ENCODE measurements around the gene TAF4B. TPM values are rescaled to one million over a fixed set of nuclear protein-coding genes. Genes with fewer than 3 reads are reported as not detected.

Gene TAF4B
- total and polyA plus RNA-seq, 10 donors: 6.4 to 23.8 (median 10.1) TPM

DNA sequence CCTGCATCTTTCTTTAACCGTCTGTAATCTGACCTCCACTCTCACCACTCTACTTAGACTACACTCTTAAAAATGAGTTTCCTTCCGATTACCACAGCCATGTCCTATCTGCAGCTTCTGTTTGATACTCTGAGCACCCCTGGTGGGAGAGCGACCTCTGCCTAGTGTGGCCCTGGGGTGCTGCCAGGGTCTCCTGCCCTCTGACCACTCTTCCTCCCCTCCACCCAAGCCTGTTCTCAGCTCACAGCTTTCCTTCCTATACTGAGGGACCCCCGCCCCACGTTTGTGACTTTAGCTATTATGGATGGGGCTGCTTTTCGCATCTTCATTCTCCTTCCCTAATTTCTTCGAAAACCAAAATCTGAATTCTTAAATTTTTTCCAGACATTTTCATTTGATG, 189.4 kb downstream of the TAF4B start:
- 74 to 80% (median 78%) methylated on average over 7 of the region's 7 CpGs for WGBS, 5 donors
- H3K9me3 ChIP-seq: peaks cover 0 to 7% (median 0%) of the 10 kb centered on the region in 8 donors
- no peak overlapping the region for H3K4me3 ChIP-seq
- no peak for TF ChIP-seq POLR2A (IDR thresholded peaks at IDR 0.05)
- no peak for TF ChIP-seq POLR2AphosphoS5 (IDR thresholded peaks at IDR 0.05)
- TF ChIP-seq, protein P1, sequence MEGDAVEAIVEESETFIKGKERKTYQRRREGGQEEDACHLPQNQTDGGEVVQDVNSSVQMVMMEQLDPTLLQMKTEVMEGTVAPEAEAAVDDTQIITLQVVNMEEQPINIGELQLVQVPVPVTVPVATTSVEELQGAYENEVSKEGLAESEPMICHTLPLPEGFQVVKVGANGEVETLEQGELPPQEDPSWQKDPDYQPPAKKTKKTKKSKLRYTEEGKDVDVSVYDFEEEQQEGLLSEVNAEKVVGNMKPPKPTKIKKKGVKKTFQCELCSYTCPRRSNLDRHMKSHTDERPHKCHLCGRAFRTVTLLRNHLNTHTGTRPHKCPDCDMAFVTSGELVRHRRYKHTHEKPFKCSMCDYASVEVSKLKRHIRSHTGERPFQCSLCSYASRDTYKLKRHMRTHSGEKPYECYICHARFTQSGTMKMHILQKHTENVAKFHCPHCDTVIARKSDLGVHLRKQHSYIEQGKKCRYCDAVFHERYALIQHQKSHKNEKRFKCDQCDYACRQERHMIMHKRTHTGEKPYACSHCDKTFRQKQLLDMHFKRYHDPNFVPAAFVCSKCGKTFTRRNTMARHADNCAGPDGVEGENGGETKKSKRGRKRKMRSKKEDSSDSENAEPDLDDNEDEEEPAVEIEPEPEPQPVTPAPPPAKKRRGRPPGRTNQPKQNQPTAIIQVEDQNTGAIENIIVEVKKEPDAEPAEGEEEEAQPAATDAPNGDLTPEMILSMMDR (IDR thresholded peaks at IDR 0.05 in 8 of 11, conservative IDR thresholded peaks at IDR 0.05 in 3 of 11): no peak
- no peaks in the 10 kb centered on the region for H3K36me3 ChIP-seq
- H3K27ac ChIP-seq: no peak overlapping the region
- H3K27me3 ChIP-seq (replicated peaks in 1 of 7): no peaks in the 10 kb centered on the region
- intact Hi-C loops (cut with DNase I; ENCODE audit: low total_unique reads): no loop called here
- H3K4me1 ChIP-seq: no peaks in the 10 kb centered on the region
- DNase-seq: no peak

DNA sequence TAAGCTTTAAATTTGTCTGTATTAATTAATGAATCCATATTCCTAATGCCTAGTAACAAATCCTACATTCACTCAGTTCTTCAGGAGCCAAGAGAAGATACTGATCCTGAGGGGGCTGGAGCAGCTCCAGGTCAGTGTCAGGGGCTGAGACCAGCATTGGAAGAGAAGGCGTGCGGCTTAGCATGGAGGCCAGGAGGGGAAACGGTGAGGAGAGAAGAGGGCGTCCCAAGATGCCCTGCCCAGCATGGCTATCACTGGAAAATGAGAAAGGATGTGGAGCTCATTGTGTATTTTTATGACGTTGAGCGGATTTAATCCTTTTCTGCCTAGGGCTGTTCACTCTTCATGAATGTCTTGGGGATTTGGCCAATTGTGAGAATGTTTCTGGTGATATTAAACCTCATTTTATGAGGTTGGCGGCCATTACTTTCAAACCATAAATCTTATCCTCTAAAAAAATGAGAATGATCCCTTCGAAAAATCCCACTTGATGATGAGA, 190.5 kb downstream of the TAF4B start:
- no peak for DNase-seq
- TF ChIP-seq, protein P1 (IDR thresholded peaks at IDR 0.05 in 8 of 11, conservative IDR thresholded peaks at IDR 0.05 in 3 of 11): no peak
- TF ChIP-seq POLR2A (IDR thresholded peaks at IDR 0.05) (no peak), POLR2AphosphoS5 (IDR thresholded peaks at IDR 0.05) (no peak)
- H3K4me3 ChIP-seq: no peak overlapping the region
- WGBS, 5 donors: 94 to 97% (median 96%) methylated on average over 8 of the region's 8 CpGs
- no peak overlapping the region for H3K27ac ChIP-seq
- no peaks in the 10 kb centered on the region for H3K4me1 ChIP-seq
- intact Hi-C loops (cut with DNase I; ENCODE audit: low total_unique reads): no loop called here
- H3K36me3 ChIP-seq: no peaks in the 10 kb centered on the region
- peaks cover 0 to 7% (median 0%) of the 10 kb centered on the region in 8 donors for H3K9me3 ChIP-seq
- no peaks in the 10 kb centered on the region for H3K27me3 ChIP-seq (replicated peaks in 1 of 7)

DNA sequence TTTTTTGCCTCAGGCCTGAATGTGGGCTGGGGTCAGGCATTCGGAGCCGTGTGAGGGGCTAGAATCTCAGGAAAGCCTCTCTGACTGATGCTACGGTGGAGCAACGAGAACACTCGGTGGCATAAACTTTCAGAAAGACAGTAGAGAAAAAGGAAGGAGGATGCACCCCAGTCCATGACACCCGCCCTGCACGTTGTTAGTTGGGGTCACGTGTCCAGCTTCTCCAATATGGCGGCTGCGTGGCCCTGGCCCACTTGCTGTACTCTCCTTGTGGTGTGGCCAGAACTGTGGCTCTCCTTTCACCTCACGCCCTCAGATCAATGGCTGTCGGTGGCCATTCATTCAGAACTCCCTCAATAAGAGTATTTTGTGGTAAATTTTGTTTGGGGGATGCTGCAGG, 190.9 kb downstream of the TAF4B start:
- no peak for DNase-seq
- Histone ChIP-seq H3K4me1 (no peaks in the 10 kb centered on the region), H3K36me3 (no peaks in the 10 kb centered on the region), H3K27ac (no peak overlapping the region), H3K27me3 (replicated peaks in 1 of 7) (no peaks in the 10 kb centered on the region), H3K4me3 (no peak overlapping the region), H3K9me3 (peaks cover 0 to 6% (median 0%) of the 10 kb centered on the region in 8 donors)
- intact Hi-C loops (cut with DNase I; ENCODE audit: low total_unique reads): no loop called here
- TF ChIP-seq, protein P1 (IDR thresholded peaks at IDR 0.05 in 8 of 11, conservative IDR thresholded peaks at IDR 0.05 in 3 of 11): no peak
- TF ChIP-seq POLR2A (IDR thresholded peaks at IDR 0.05): no peak
- TF ChIP-seq POLR2AphosphoS5 (IDR thresholded peaks at IDR 0.05): no peak
- 93 to 98% (median 96%) methylated on average over 12 of the region's 12 CpGs for WGBS, 5 donors

DNA sequence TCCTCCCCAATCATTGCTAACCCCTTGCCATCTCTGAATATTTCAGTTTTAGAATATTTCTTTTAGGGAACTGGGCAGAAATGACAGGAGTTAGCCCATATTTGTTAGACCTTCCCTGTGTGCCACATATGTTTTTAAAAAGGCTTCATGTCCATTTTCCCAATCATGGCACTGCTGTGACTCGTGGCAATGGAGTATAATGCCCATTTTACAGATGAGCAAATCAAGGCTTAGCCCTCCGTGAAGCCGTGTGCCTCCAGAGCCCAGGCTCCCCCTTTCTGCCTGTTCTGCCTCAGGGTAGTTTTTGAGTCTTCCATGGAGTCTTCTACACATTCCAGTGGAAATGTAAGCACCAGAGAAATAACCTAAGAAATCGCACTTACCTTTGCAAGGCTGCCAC, 192.0 kb downstream of the TAF4B start:
- no peak for TF ChIP-seq POLR2AphosphoS5 (IDR thresholded peaks at IDR 0.05)
- TF ChIP-seq POLR2A (IDR thresholded peaks at IDR 0.05): no peak
- TF ChIP-seq, protein P1 (IDR thresholded peaks at IDR 0.05 in 8 of 11, conservative IDR thresholded peaks at IDR 0.05 in 3 of 11): no peak
- H3K27me3 ChIP-seq (replicated peaks in 1 of 7): no peaks in the 10 kb centered on the region
- no peaks in the 10 kb centered on the region for H3K4me1 ChIP-seq
- no peak for DNase-seq
- no peak overlapping the region for H3K4me3 ChIP-seq
- WGBS, 5 donors: 85 to 95% (median 88%) methylated on average over 4 of the region's 4 CpGs
- H3K36me3 ChIP-seq: no peaks in the 10 kb centered on the region
- H3K9me3 ChIP-seq: no peaks in the 10 kb centered on the region
- no peak overlapping the region for H3K27ac ChIP-seq
- intact Hi-C loops (cut with DNase I; ENCODE audit: low total_unique reads): no loop called here
